ENCODE results near the gene OR56A4.

OR56A4 gene

DNA sequence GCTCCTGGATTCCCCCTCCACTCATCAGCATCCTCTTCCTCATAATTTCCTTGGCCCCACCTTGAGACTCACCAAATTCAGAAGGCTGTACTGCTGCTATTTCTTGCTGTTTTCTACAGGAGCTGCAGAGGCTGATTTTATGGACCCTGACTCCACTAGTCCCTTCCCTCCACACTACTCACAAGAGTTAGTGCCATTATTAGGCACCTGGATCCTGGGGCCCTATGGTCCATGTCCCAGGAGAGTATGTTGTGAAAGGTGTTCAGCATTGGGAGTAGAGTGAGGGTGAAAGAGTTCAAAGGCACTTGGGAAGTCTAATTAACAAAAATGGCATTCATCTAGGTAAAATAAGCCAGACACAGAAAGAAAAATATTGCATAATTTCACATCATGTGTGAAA is at the start of gene OR56A4:
Gene OR56A4, minus strand, starts transcription at position 101 of the 400 bp plus-strand sequence. CDS start 3,954 bp downstream, outside the sequence.
- no peak for DNase-seq (ENCODE audit: low read depth)

- no peak for DNase-seq (ENCODE audit: low read depth)
Observed at GRCh38 chr11:6055569-6055968, 48.8 kb upstream of the OR56A4 start.

GRCh38 chr11:6052374-6052773 is 45.6 kb upstream of the OR56A4 start:
- DNase-seq (ENCODE audit: low read depth): no peak

DNA sequence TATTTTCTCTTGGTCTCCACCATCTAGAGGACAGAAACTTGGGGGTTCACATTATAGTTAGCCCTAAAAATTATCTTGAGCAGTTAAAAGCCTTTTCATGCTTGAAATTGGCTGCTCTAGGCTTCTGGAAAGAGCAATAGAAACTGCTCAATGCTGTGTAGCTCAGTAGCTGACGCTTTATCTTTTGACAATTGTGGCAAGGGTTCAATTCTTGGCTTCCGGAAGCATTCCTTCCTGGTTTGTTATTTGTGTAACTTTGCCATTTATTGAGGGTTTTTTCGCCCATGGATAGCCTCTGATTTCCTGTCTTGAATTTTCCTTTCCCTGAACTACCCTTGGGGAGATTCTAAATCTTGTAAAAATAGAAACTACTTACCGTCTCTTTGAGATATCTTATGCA is 34.1 kb upstream of the OR56A4 start:
- no peak for DNase-seq (ENCODE audit: low read depth)

DNA sequence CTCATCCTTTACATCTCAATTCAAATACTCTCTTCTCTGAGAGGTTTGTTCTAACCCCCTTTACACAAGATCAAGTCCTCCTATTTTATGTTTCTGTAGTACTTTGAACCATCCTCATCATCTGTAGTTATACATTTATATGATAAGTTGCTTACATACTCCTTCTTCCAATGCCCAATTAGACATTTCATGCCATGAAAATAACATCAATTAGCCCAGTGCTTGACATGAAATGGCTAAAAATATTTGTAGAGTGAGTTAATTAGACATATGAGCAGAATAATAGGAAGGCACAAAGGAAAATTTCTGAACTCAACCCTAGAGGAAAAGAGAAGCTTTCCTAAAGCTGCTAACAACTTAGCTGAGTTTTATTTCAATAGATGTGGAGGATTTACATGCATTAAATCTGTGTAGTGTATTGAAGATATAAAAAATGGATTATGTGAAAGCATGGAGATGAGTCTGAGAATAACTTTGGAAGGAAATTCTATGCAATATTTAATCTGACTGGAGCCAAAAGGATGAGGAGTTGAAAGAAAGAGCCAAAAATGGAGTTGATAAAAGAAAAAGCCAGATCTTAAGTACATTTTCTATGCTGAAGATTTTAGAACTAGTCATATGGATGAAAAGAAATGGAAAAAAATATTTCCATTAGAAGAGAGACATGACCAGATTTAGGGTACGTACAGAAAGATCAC is 24.1 kb upstream of the OR56A4 start, which contains the start of gene OR56A1:
Gene OR56A1, minus strand, starts transcription at position 51 of the 698 bp plus-strand sequence. CDS start 3,066 bp downstream, outside the sequence.
- no peak for DNase-seq (ENCODE audit: low read depth)

DNA sequence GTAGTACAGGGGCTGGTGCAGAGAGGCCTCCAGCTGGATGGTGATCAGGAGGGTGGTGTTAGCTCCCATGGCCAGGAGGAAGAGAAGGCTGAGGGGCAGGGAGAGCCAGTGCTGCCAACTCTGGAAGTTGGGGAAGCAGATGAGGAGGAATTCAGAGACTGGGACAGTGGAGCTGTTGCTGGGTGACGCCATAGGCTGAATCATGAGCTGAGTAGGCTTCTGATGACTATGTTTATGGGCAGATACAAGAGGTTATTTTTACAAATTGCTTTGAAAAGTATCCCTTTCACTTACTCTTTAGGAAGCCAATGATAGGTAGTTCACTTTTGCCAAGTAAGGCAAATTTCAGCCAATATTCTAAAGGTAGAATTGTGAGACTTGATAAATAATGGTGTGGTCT is 20.8 kb upstream of the OR56A4 start:
- DNase-seq (ENCODE audit: low read depth): no peak

GRCh38 chr11:6025056-6025455 is 18.3 kb upstream of the OR56A4 start:
- no peak for DNase-seq (ENCODE audit: low read depth)

DNA sequence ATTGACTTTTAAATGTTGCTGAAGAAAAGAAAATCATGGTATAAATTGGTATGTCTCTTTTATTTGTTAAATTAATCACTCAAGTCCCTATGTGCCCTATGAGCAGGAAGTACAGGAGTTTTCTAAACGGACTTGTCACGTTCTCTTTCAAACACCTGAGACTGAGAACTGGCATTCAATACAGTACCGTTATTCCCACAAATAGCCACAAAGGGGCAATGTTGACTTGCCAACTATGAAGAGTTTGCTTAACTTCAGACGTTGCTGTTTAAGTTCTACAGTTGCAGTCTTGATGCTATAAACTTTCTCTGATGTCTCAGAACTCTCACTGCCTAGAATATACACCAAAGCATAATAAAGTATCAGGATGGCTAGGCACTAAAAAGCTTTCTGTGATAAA is 16.2 kb upstream of the OR56A4 start:
- no peak for DNase-seq (ENCODE audit: low read depth)

DNA sequence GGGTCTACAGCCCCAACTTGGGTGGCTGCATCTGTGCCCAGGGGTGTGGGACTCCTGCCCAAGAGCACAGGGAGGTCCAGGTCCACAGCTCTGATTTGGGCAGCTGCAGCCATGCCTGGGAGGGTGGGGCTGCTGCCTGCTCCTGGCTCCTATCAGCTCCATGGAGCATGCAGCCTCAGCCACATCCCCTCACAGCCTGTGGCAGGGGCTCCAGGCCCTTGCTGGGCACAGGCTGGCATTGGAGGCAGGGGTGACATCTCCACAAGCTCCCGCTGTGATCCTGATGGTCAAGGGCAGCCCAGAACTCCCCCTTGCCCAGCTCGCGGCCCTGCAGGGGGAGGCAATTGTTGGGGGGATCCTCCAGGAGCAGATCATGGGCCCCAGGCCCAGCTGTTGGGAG is 6.3 kb upstream of the OR56A4 start:
- no peak for DNase-seq (ENCODE audit: low read depth)

DNA sequence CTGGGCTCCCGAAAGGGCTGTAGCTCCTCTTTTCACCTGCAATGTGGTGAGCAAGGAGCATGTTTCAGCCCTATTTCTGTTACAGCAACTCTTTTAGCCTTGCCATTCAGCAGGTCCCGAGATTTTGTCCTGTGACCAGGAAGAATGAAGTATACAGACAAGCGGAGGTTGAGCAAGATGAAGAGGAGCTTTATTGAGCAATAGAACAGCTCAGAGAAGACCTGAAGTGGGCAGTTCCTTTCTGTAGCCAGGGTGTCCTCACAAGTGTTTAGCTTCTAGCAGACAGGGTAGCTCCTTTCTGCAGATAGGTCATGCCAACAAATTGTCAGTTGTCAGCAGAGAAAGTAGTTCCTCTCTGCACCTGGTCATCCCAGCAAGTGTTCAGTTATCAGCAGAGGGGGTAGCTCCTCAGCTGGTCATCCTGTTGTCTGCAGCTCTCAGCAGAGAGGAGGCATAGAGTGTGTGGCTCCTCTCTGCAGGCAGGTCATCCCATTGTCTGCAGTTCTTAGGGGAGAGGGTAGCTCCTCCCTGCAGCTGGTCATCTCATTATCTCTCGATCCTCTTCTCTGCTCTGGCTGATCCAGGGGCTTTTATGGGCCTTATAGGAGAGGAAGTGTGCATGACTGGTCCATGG is 5.4 kb upstream of the OR56A4 start:
- DNase-seq (ENCODE audit: low read depth): no peak

GRCh38 chr11:6006395-6006794 is 351 bp downstream of the OR56A4 start:
- no peak for DNase-seq (ENCODE audit: low read depth)

DNA sequence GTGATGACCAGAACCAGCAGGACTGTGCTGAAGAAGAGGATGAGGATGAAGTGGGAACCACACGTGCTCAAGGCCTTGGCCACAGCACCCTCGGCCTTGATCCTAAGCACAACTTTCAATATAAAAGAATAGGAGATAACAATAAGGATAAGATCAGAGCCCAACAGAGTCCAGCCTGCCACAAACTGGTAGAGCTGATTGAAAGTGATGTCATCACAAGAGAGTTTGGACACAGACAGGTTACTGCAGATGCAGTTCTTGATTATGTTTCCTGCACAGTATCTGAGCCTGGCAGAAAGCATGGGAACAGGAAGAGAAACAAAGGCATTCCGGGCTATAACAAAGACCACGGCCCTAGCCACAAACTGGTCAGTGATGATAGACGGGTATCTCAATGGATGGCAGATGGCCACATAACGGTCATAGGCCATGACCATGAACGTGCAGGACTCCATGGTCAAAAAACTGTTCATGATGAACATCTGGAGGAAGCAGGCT is 4.5 kb downstream of the OR56A4 start:
- no peak for DNase-seq (ENCODE audit: low read depth)

DNA sequence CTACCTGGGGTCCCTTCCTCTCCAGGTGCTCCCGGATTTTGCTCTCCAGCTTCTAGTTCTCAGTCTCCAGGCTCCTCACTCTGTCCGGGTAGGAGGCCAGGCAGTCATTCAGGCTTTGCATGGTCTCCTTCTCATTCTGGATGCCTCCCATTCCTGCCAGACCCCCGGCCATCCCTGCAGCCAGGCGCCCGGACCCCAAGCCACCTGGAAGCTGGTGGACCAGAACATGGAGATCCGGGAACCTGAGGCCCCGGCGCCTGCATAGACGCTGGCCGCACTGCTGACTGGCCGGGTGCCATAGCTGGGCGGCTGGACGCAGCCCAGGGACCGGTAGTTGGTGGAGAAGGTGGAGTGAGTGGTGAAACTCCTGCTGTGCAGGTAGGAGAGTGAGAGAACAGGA is 12.0 kb downstream of the OR56A4 start:
- DNase-seq (ENCODE audit: low read depth): no peak

GRCh38 chr11:5992604-5993251 is 14.0 kb downstream of the OR56A4 start:
- DNase-seq (ENCODE audit: low read depth): no peak

DNA sequence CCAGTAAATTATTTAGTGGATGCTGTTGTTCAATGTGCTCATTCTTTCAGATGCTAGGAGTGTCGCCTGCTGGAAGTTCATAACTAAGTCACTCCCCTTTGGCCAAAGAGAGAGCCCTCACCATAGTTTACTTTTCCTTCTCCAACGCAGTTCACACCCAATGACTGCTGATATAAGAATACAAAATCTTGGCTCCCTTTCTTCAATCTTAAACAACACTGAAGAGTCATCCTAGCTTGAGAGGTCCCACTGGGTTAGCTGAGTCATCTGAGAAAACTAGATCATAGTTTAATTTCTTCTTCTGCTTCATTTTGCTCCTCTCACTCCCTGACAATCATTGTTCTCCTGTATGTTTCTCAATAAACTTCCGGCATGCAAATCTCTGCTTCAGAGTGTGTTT is 14.6 kb downstream of the OR56A4 start:
- DNase-seq (ENCODE audit: low read depth): no peak

- DNase-seq (ENCODE audit: low read depth): no peak
Observed at GRCh38 chr11:5989203-5989602, 17.5 kb downstream of the OR56A4 start.

DNA sequence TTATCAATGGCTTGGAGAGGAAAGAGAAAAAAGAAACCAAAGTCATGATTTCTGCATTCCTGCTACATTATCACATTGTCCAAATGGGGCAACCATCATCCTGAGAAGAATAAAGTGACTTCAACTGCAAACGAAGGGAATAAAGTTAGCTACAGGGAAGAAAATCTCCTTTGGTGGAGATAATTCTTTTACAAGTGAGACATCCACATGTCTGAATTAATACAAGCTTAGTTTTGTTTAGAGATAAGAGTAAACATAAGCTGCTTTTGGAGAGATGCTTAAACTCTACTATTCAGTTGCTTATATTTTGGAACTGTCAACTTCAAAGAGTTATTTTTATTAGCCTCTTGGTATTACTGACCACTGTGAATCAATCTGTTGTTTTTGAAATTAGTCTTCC is 19.9 kb downstream of the OR56A4 start, which contains the start of gene OR52L1:
Gene OR52L1, minus strand, starts transcription at position 101 of the 400 bp plus-strand sequence. Its CDS starts 55 bp downstream, at position 46.
- DNase-seq (ENCODE audit: low read depth): no peak

GRCh38 chr11:5983443-5983842 is 23.3 kb downstream of the OR56A4 start:
- no peak for DNase-seq (ENCODE audit: low read depth)

DNA sequence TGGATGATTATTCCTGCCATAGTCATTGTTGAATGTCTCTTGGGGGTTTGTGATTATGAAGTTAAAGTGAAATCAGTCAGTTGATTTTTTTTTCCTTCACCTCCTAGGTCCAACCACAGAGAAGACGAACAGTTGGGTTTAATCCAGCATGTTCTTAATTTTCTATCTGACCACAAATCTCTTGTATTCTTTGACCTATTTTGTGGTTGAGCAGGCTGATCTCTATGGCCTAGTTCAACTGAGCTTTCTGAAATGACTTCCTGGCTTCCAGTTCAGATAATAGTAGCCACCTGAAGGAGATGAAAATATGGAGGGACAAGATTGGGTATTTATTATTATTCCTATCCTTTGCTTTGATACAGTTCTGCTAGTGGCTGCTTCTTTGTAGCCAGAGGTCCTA is 33.2 kb downstream of the OR56A4 start:
- DNase-seq (ENCODE audit: low read depth): no peak

GRCh38 chr11:5968394-5968793 is 38.4 kb downstream of the OR56A4 start, which contains the start of gene OR56A5:
TSS of gene OR56A5 (minus strand) at chr11:5968494. CDS start at chr11:5968494, 0 bp downstream.
- DNase-seq (ENCODE audit: low read depth): no peak

DNA sequence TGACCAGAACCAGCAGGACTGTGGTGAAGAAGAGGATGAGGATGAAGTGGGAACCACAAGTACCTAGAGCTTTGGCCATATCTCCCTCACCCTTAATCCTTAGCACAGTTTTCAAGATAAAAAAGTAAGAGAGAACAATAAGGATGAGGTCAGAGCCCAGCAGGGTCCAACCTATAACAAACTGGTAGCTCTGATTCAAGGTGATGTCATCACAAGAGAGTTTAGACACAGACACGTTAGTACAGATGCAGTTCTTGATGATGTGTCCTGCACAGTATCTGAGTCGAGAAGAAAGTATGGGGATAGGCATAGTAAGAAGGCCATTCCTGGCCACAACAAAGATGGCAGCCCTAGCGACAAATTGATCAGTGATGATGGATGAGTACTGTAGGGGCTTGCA is 39.0 kb downstream of the OR56A4 start:
- no peak for DNase-seq (ENCODE audit: low read depth)

GRCh38 chr11:5966958-5967357 is 39.8 kb downstream of the OR56A4 start:
- no peak for DNase-seq (ENCODE audit: low read depth)
